GM18502 (cell line): Measurements from ENCODE around the gene LSM2.
"Not testable (repeated sequence)": the region's sequence is repeated elsewhere in the genome, so short reads cannot be mapped to it uniquely, and the experiment has no call there.

ENCODE experiments used
- ATAC-seq: cut with Tn5 transposase; IDR thresholded peaks from one replicate; pipeline ENCODE4 v1.9.1; 2021; ENCODE audit warnings: mild to moderate bottlenecking; ENCODE audit not compliant: unreplicated experiment, poor library complexity

The LSM2 gene

DNA sequence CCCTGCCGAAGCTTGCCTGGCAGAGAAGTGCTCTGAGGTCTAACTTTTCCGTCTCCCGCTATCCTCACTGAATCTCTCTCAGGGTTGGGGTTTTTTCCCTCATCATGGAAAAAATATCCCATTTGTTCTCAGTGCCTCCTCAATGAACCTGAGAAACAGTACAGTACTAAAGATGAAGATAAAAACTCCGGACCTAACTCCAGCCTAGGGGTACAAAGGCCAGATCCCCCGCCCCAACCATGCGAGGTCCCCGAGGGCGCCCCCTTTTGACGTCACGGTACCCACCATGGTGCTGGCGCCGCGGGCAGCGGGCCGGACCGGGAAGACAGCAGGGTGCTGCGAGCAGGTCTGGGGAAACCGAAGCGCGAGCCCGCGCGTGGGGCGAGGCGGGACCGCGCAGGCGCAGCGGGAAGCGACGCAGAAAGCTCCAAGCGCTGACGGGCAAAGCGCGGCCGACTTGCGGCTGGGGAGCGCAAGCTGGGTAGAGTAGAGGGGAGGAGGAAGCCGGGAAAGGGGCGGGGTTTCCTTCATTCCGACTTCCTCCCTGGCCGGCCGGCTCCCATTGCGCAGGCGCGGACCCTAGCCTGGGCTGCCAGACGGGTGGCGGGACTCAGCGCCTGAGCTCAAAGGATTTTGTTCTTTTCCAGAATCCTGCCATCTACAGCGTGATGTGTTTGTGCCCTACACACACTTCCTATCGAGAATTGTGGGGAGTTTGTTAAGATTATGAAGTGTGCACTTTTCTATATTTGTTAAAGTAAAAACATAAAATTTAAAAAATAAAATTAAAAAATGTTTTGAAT is at the start of gene LSM2:
Gene LSM2 (minus strand): TSS at position 497 of the 803 bp plus-strand sequence. CDS start 209 bp downstream, at position 288.
- peak; percentile 94 for ATAC-seq

DNA sequence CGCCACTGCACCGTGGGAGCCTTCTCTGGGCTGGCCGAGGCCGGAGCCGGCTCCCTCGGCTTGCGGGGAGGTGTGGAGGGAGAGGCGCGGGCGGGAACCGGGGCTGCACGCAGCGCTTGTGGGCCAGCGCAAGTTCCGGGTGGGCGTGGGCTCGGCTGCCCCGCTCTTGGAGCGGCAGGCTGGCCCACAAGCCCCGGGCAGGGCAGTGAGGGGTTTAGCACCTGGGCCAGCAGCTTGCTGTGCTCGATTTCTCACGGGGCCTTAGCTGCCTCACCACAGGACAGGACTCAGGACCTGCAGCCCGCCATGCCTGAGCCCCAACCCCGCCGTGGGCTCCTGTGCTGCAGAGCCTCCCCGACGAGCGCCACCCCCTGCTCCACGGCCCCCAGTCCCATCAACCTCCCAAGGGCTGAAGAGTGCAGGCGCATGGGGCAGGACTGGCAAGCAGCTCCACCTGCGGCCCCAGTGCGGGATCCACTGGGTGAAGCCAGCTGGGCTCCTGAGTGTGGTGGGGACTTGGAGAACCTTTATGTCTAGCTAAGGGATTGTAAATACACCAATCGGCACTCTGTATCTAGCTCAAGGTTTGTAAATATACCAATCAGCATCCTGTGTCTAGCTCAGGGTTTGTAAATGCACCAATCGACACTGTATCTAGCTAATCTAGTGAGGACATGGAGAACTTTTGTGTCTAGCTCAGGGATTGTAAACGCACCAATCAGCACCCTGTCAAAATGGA is 45.4 kb upstream of the LSM2 start:
- ATAC-seq: not testable (repeated sequence)

DNA sequence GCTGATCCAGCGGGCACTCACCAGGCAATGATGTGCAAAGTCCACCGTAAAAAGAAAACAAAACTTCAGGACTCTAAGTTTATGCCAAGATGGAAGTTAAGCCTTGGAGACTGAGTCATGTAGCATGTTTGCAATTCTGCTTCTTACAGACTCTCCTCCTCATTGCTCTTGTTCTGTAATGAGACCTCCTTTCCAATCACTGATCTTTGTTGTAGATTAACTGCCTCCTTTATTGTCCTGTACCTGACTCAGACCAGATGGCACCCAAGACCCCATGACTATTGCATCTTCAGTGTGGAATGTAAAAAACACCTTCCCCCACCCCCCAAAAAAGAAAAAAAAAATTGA is 44.7 kb upstream of the LSM2 start:
- no peak for ATAC-seq

DNA sequence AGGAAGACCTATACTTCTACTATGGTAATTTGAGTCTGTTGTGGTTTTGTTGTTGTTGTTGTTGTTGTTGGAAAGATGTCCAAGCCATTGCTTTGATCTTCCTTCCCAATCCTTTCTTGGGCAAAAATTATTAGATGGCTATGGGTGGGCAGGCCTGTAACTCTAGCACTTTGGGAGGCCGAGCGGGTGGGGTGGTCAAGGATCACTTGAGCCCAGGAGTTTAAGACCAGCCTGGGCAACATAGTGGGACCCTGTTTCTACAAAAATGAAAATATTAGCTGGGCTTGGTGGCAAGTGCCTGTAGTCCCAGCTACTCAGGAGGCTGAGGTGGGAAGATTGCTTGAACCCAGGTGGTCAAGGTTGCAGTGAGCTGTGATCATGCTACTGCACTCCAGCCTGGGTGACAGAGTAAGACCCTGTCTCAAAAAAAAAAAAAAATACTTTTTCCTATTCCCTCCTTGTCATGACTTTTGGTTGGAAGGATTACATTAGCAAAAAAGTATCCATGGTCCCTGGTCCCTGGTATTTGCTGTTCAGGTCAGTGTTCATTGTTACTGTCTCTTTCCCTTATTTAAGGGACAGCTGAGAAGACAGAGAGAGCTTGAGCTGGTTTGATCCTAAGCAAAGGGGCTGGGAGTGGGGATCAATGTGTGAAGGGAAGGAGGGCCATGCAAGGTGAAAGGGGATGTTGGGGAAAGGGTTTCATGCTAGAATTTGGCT is 44.2 kb upstream of the LSM2 start:
- ATAC-seq: no peak

DNA sequence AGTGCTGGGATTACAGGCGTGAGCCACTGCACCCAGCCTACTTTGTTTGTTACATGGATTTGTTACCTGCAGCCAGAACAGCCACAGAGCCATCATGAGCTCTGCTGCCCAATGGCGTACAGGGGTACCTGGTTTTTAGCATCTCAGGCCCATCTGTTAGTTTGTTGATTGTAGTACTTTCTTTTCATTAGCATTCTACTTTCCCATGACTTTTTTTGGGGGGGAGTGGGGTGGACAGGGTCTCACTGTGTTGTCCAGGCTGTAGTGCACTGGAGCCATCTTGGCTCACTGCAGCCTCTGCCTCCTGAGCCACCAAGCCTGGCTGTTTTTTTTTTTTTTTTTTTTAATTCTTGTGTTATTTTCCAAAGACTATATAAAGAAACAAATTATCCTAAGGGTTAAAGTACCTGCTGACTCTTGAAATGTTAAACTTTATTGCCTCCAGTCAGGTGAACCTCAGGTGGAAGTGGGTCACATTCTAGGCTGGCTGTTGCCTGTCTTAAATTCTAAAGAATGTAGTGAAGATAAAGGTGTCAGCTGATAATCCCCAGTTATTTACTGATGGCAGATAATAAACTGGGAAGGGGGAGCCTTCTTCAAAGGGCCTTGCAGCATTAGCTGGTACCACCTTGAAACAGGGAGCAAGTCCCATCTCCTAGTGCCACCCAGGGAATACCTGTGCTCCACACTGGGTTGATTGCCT is 40.7 kb upstream of the LSM2 start:
- no peak for ATAC-seq

DNA sequence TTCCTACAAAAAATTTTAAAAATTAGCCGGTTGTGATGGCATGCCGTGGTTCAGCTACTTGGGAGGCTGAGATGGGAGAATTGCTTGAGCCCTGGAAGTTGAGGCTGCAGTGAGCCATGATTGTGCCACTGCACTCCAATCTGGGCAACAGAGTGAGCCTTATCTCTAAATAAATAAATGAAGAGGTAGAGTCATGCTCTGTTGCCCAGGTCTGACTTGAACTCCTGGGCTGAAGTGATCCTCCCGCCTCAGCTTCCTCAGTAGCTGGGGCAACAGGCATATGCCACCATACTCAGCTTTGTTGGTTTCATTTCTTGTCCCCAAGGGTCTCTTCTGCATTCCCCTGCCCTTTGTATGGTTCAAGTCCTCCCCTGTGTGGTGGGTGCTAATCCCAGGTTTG is 37.7 kb upstream of the LSM2 start:
- ATAC-seq: no peak

DNA sequence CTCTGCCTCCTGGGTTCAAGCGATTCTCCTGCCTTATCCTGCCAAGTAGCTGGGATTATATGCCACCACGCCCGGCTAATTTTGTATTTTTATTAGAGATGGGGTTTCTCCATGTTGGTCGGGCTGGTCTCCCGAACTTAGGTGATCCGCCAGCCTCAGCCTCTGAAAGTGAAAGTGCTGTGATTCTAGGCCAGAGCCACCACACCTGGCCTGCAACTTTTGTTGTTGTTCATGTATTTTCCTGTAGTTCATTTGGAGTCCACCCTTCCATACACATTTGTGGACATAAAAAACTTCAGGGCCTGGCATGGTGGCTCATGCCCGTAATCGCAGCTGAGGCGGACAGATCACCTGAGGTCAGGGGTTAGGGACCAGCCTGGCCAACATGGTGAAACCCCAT is 35.3 kb upstream of the LSM2 start:
- no peak for ATAC-seq

DNA sequence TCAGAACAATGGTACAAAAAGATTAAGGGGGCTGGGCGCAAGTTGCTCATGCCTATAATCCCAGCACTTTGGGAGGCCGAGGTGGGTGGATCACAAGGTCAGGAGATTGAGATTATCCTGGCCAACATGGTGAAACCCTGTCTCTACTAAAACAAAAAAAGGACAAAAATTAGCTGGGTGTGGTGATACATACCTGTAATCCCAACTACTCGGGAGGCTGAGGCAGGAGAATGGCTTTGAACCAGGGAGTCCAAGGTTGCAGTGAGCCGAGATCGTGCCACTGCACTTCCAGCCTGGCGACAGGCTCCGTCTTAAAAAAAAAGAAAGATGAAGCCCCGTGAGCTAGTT is 33.0 kb upstream of the LSM2 start:
- not testable (repeated sequence) for ATAC-seq

DNA sequence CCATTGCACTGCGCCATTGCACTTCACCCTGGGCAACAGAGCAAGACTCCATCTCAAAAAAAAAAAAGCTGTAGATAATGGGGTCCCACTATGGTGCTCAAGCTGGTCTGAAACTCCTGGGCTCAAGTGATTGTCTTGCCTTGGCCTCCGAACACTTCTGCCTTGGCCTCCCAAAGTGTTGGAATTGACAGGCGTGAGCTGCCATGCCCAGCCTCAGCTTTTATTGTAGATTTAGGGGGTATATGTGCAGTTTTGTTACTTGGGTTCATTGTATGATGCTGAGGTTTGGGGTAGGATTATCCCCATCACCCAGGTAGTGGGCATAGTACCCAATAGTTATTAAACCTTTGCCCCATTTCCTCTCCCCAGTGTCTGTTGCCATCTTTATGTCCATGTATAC is 32.2 kb upstream of the LSM2 start:
- ATAC-seq: no peak

DNA sequence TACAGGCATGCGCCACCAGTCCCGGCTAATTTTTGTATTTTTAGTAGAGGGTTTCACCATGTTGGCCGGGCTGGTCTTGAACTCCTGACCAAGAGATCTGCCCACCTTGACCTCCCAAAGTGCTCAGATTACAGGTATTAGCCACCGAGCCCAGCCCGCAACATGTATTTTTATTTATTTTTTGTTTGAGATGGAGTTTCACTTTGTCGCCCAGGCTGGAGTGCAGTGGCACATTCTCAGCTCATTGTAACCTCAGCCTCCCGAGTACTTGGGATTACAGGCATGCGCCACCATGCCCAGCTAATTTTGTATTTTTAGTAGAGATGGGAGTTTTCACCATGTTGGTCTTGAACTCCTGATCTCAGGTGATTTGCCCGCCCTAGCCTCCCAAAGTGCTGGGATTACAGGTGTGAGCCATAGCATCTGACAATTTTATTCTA is 31.4 kb upstream of the LSM2 start:
- not testable (repeated sequence) for ATAC-seq

DNA sequence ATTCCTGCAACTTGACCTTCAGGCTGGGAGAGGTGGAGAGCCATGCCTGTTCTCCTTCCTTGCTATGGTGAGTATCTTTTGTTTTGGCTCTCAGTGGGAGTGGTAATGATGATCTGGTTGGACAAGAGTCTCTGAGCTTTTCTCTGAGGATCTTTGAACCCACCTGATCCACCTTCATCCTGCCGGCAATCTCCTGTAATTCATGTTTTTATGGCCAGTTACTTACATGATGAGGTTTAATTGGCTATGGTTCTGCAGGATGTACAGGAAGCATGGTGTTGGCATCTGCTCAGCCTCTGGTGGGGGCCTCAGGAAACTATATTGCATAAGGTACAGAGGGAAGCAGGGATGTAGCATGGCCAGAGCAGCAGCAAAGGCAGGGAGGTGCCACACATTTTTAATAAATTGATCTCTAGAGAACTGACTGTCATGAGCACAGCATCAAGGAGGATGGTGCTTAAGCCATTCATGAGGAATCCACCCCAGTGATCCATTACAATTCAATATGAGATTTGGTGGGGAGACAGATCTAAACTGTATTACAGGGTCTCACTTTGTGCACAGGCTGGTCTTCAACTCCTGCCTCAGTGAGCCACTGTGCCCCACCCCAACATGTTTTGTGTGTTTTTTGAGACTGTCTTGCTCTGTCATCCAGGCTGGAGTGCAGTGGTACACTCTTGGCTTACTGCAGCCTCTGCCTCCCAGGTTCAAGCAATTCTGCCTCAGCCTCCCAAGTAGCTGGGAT is 30.8 kb upstream of the LSM2 start:
- ATAC-seq: no peak

DNA sequence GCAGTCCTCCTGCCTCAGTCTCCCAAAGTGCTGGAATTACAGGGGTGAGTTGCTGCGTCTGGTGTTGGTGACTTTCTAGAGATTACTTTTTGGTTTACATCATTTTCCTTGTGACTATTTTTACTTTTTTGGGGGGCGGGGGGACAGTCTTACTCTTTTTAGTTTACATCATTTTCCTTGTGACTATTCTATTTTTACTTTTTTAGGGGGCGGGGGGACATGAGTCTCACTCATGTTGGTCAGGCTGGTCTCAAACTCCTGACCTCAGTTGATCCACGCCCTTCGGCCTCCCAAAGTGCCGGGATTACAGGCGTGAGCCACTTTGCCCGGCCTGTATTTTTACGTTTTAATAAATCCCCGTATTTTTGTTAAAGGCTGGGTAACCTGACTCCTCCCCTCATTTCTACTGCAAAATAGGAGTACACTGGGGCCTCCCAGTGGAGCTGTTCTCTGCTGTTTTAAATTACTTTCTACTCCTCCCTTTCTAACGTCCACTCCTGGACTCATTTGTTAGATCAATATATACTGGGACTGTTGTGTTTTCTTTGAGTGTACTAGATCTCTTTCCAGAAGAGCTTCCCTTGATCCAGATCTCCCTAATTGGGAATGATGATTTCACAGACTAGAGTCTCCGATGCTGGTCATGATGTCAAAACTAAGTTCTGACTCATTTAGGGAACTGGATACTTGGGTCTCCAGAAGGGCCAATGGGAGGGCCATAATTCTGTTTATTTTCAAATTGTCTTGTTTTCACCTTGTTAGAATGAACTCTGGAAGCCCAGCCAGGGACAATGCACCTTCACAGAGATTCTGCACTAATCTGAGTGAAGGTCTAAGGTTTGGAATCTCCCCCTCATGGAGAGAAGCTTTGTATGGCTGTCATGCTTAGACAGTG is 30.0 kb upstream of the LSM2 start:
- no peak for ATAC-seq

DNA sequence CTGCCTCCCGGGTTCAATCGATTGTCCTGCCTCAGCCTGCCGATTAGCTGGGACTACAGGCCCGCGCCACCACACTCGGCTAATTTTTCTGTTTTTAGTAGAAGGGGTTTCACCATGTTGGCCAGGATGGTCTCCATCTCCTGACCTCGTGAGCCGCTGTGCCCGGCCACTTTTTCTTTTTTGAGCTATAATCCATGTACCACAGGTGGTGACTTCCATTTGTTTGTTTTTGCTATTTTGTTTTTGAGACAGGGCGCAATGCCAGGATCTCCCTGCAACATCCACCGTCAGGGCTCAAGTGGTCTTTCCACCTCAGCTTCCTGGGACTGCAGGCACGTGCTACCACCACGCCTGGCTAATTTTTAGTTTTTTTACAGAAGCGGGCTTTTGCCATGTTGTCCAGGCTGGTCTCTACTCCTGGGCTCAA is 29.3 kb upstream of the LSM2 start:
- no peak for ATAC-seq

DNA sequence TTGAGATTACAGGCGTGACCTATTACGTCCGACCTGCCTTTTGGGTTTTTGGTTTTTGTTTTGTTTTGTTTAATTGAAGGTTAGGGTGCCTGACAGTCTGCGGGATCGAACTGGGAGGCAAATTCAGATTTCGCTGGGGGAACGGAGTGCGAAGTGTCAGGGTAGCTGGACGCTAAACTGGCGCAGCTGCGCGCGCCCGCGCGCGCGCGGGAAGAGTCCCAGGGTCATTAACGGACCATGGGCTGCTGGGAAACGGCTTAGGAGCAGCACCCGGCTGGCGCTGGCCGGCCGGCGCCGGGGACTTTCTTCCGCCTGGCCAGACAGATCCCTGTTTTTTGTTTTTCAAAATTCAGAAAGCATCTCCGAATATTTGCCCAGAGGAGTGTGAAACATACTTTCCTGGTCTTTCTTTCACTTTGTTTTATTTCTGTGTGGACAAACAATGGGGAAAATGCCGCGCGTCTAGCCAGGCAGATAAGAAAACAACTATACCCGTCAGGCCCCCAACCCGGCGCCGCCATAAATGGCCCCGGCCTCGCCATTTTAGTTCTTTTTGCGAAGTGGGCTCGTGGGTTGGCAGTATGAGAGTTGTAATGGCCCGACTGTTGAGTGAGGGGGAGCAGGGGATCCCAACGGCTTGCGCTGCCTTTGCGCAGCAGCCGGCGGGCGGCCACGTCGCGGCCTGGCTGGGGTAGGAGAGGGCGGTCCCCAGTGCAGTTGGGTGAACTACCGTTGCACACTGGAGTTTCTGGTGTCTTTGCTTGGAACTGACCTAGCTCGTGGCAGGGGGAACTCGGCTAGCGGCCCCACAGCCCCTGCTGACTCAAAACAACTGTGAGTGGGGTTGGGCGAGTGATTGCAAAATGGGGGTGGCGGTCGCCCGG is 27.8 kb upstream of the LSM2 start:
- ATAC-seq: peak; percentile 41

DNA sequence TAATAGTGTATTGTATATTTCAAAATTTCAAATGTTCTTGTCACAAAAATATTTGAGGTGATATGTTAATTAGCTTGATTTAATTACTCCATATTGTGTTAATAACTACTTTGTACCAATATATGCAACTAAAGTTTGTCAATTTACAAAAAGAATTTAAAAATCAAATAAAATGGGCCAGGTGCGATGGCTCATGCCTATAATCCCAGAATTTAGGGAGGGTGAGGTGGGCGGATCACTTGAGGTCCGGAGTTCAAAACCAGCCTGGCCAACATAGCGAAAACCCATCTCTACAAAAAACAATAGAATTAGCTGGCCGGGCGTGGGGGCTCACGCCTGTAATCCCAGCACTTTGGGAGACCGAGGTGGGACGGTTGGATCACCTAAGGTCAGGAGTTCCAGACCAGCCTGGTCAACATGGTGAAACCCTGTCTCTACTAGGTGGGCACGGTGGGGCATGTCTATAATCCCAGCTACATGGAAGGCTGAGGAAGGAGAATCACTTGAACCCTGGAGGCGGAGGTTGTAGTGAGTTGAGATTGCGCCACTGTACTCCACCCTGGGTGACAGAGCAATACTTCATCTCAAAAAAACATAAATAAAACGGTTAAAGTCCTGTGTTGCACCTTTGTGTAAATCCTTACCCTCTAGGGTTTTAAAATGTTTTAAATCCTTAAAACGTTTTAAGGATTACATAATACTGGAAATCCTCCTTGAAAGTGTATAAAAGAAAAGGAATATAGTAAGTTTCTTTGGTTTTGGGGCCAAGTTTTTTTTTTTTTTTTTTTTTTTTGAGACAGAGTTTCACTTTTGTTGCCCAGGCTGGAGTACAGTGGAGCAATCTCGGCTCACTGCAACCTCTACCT is 24.8 kb upstream of the LSM2 start:
- ATAC-seq: no peak

DNA sequence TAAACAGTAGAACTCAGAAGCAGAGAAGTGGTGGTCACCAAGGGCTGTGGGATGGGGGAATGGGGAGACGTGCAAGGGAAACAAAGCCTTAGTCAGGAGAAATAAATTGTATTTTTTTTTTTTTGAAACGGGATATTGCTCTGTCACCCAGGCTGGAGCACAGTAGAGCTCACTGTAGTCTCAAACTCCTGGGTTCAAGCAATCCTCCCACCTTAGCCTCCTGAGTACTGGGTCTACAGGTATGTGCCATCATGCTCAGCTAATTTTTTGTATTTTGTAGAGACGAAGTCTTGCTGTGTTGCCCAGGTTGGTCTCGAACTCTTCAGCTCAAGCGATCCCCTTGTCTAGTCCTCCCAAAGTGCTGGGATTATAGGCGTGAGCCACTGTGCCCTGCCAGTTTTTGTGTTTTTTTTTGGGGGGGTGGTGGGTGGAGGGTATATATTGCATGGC is 24.1 kb upstream of the LSM2 start:
- no peak for ATAC-seq
